Measurements from ENCODE around the gene UPP1. TPM values are rescaled to one million over a fixed set of nuclear protein-coding genes. Genes with fewer than 3 reads are reported as not detected.

The UPP1 gene
- polyA plus RNA-seq, 1 donor from 2014 or later: 19.5 TPM

DNA sequence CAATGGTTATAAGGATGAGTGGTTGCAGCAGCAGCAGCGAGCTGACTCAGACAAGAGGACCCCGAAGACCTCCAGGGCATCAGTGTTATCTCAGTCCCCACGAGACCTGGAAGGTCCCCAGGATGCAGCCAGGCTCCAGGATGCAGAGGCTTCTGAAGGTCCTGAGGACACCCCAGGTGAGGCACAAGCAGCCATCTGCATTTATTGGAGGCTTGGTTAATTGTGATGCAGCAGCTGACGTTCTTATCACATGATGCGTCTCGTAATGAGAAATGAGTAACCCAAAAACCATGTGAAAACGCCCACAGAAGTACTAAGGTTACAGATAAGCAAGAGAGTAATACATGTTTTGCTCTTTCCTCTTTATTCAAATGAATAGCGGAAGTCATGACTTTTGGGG is 36.3 kb upstream of the UPP1 start:
- Histone ChIP-seq H3K4me2 (ENCODE audit: low read length) (no peak overlapping the region), H3F3A (ENCODE audit: insufficient read depth, low read length, poor library complexity, severe bottlenecking) (no peaks in the 10 kb centered on the region), H3K9ac (ENCODE audit: low read length) (no peak overlapping the region), H3K36me3 (ENCODE audit: insufficient read depth, low read length) (no peaks in the 10 kb centered on the region), H4K20me1 (ENCODE audit: insufficient read depth) (no peaks in the 10 kb centered on the region), H3K27me3 (ENCODE audit: insufficient read depth, low read depth, low read length) (no peaks in the 10 kb centered on the region), H3K79me2 (replicated peaks; ENCODE audit: insufficient read depth, low read length) (no peaks in the 10 kb centered on the region), H3K9me2 (ENCODE audit: insufficient read depth, low read length) (no peaks in the 10 kb centered on the region), H3K9me3 (ENCODE audit: low read length) (no peaks in the 10 kb centered on the region), H2AFZ (ENCODE audit: low read depth, low read length) (no peak overlapping the region), H3K4me3 (ENCODE audit: low read length) (no peak overlapping the region), H3K27ac (ENCODE audit: low read length) (no peak overlapping the region)
- TF ChIP-seq, protein P1, sequence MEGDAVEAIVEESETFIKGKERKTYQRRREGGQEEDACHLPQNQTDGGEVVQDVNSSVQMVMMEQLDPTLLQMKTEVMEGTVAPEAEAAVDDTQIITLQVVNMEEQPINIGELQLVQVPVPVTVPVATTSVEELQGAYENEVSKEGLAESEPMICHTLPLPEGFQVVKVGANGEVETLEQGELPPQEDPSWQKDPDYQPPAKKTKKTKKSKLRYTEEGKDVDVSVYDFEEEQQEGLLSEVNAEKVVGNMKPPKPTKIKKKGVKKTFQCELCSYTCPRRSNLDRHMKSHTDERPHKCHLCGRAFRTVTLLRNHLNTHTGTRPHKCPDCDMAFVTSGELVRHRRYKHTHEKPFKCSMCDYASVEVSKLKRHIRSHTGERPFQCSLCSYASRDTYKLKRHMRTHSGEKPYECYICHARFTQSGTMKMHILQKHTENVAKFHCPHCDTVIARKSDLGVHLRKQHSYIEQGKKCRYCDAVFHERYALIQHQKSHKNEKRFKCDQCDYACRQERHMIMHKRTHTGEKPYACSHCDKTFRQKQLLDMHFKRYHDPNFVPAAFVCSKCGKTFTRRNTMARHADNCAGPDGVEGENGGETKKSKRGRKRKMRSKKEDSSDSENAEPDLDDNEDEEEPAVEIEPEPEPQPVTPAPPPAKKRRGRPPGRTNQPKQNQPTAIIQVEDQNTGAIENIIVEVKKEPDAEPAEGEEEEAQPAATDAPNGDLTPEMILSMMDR (IDR thresholded peaks at IDR 0.05; ENCODE audit: poor library complexity, severe bottlenecking): no peak
- TF ChIP-seq POLR2AphosphoS5 (IDR thresholded peaks at IDR 0.05) (no peak), MXI1 (conservative IDR thresholded peaks at IDR 0.05; ENCODE audit: poor library complexity, severe bottlenecking) (no peak), SMC3 (conservative IDR thresholded peaks at IDR 0.05; ENCODE audit: poor library complexity) (no peak), TAF1 (IDR thresholded peaks at IDR 0.05; ENCODE audit: low read depth) (no peak), RAD21 (conservative IDR thresholded peaks at IDR 0.05) (no peak), EP300 (conservative IDR thresholded peaks at IDR 0.05; ENCODE audit: poor library complexity, severe bottlenecking) (no peak), EZH2 (IDR thresholded peaks at IDR 0.05; ENCODE audit: borderline replicate concordance, insufficient read depth, low read length, poor library complexity, severe bottlenecking) (no peak)
- TF ChIP-seq, protein P2, sequence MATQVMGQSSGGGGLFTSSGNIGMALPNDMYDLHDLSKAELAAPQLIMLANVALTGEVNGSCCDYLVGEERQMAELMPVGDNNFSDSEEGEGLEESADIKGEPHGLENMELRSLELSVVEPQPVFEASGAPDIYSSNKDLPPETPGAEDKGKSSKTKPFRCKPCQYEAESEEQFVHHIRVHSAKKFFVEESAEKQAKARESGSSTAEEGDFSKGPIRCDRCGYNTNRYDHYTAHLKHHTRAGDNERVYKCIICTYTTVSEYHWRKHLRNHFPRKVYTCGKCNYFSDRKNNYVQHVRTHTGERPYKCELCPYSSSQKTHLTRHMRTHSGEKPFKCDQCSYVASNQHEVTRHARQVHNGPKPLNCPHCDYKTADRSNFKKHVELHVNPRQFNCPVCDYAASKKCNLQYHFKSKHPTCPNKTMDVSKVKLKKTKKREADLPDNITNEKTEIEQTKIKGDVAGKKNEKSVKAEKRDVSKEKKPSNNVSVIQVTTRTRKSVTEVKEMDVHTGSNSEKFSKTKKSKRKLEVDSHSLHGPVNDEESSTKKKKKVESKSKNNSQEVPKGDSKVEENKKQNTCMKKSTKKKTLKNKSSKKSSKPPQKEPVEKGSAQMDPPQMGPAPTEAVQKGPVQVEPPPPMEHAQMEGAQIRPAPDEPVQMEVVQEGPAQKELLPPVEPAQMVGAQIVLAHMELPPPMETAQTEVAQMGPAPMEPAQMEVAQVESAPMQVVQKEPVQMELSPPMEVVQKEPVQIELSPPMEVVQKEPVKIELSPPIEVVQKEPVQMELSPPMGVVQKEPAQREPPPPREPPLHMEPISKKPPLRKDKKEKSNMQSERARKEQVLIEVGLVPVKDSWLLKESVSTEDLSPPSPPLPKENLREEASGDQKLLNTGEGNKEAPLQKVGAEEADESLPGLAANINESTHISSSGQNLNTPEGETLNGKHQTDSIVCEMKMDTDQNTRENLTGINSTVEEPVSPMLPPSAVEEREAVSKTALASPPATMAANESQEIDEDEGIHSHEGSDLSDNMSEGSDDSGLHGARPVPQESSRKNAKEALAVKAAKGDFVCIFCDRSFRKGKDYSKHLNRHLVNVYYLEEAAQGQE (IDR thresholded peaks at IDR 0.05; ENCODE audit: borderline replicate concordance): no peak

DNA sequence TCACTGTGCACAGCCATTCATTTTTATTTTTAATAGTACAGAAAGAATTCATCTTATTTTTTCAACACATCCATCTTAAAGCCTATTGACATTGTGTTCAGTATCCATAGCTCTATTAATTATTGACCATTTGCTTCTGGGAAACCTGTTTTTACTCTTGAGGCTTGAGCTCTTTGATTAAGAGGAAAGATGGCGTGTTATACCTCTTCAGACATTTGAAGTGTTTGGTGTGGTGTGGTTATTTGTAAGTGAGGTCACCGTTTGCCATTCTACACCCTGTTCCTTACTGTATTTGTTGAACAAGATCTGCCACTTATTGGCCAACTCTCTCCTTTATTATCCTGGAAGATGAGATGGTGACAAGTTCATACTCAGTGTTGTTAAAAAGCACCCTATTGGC is 35.3 kb upstream of the UPP1 start:
- Histone ChIP-seq H3K4me3 (ENCODE audit: low read length) (no peak overlapping the region), H3K4me2 (ENCODE audit: low read length) (no peak overlapping the region), H4K20me1 (ENCODE audit: insufficient read depth) (no peaks in the 10 kb centered on the region), H3K27me3 (ENCODE audit: insufficient read depth, low read depth, low read length) (no peaks in the 10 kb centered on the region), H3F3A (ENCODE audit: insufficient read depth, low read length, poor library complexity, severe bottlenecking) (no peaks in the 10 kb centered on the region), H2AFZ (ENCODE audit: low read depth, low read length) (no peak overlapping the region), H3K36me3 (ENCODE audit: insufficient read depth, low read length) (no peaks in the 10 kb centered on the region), H3K9ac (ENCODE audit: low read length) (no peak overlapping the region), H3K79me2 (replicated peaks; ENCODE audit: insufficient read depth, low read length) (no peaks in the 10 kb centered on the region), H3K9me2 (ENCODE audit: insufficient read depth, low read length) (no peaks in the 10 kb centered on the region), H3K9me3 (ENCODE audit: low read length) (no peaks in the 10 kb centered on the region), H3K27ac (ENCODE audit: low read length) (no peak overlapping the region)
- no peak for TF ChIP-seq TAF1 (IDR thresholded peaks at IDR 0.05; ENCODE audit: low read depth)
- TF ChIP-seq, protein P1 (IDR thresholded peaks at IDR 0.05; ENCODE audit: poor library complexity, severe bottlenecking): no peak
- no peak for TF ChIP-seq SMC3 (conservative IDR thresholded peaks at IDR 0.05; ENCODE audit: poor library complexity)
- TF ChIP-seq MXI1 (conservative IDR thresholded peaks at IDR 0.05; ENCODE audit: poor library complexity, severe bottlenecking): no peak
- no peak for TF ChIP-seq POLR2AphosphoS5 (IDR thresholded peaks at IDR 0.05)
- no peak for TF ChIP-seq EZH2 (IDR thresholded peaks at IDR 0.05; ENCODE audit: borderline replicate concordance, insufficient read depth, low read length, poor library complexity, severe bottlenecking)
- TF ChIP-seq, protein P2 (IDR thresholded peaks at IDR 0.05; ENCODE audit: borderline replicate concordance): no peak
- no peak for TF ChIP-seq EP300 (conservative IDR thresholded peaks at IDR 0.05; ENCODE audit: poor library complexity, severe bottlenecking)
- no peak for TF ChIP-seq RAD21 (conservative IDR thresholded peaks at IDR 0.05)
